HL-60 (cell line): ENCODE measurements around the gene PPP1R1B.

ENCODE experiments used
- TF ChIP-seq, protein P1 (sequence below): IDR thresholded peaks from one replicate; pipeline ENCODE4 v1.5.1; 2011; ENCODE audit warnings: low read length, control low read depth, inconsistent platforms; ENCODE audit not compliant: insufficient read depth
- TF ChIP-seq, protein P2 (sequence below): IDR thresholded peaks from 2 replicates; pipeline ENCODE4 v1.6.1; 2012; ENCODE audit warnings: low read depth; ENCODE audit not compliant: insufficient replicate concordance

DNA sequence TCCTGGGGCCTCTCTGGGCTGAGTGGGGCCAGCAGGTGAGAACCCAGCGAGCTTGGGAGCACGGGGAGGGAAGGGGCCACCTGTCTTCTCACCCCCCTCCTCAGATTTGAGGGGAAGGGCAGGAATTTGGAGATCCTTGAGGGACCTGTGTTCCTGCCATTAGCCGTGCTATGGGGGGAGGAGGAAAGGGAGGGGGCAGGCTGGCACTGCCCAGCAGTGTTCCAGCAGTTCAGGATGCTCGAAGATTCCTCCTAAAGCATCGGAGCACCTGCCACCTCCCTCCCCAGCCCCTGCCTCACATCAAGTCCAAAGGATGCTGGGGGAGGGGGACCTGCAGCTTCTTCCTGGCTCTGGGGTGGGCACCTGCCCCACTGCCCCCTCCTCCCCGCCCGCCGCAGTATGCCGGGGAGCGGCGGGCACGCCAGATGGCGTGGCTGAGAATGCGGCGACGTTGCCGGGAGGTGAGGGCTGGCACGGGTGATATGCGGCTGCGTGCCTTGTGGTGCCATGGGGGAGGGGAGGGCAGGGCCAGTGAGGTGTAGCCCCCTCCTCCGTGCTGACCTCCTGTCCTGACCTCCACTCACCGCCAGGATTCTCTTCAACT is 14.4 kb upstream of the PPP1R1B start:
- TF ChIP-seq, protein P1, sequence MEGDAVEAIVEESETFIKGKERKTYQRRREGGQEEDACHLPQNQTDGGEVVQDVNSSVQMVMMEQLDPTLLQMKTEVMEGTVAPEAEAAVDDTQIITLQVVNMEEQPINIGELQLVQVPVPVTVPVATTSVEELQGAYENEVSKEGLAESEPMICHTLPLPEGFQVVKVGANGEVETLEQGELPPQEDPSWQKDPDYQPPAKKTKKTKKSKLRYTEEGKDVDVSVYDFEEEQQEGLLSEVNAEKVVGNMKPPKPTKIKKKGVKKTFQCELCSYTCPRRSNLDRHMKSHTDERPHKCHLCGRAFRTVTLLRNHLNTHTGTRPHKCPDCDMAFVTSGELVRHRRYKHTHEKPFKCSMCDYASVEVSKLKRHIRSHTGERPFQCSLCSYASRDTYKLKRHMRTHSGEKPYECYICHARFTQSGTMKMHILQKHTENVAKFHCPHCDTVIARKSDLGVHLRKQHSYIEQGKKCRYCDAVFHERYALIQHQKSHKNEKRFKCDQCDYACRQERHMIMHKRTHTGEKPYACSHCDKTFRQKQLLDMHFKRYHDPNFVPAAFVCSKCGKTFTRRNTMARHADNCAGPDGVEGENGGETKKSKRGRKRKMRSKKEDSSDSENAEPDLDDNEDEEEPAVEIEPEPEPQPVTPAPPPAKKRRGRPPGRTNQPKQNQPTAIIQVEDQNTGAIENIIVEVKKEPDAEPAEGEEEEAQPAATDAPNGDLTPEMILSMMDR = no peak
- TF ChIP-seq, protein P2, sequence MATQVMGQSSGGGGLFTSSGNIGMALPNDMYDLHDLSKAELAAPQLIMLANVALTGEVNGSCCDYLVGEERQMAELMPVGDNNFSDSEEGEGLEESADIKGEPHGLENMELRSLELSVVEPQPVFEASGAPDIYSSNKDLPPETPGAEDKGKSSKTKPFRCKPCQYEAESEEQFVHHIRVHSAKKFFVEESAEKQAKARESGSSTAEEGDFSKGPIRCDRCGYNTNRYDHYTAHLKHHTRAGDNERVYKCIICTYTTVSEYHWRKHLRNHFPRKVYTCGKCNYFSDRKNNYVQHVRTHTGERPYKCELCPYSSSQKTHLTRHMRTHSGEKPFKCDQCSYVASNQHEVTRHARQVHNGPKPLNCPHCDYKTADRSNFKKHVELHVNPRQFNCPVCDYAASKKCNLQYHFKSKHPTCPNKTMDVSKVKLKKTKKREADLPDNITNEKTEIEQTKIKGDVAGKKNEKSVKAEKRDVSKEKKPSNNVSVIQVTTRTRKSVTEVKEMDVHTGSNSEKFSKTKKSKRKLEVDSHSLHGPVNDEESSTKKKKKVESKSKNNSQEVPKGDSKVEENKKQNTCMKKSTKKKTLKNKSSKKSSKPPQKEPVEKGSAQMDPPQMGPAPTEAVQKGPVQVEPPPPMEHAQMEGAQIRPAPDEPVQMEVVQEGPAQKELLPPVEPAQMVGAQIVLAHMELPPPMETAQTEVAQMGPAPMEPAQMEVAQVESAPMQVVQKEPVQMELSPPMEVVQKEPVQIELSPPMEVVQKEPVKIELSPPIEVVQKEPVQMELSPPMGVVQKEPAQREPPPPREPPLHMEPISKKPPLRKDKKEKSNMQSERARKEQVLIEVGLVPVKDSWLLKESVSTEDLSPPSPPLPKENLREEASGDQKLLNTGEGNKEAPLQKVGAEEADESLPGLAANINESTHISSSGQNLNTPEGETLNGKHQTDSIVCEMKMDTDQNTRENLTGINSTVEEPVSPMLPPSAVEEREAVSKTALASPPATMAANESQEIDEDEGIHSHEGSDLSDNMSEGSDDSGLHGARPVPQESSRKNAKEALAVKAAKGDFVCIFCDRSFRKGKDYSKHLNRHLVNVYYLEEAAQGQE = no peak
